GM18520 (cell line): ENCODE measurements around the gene HS2ST1.
A peak's percentile ranks its signal among the peaks of the same experiment; 100 is the strongest.
"Not testable (repeated sequence)": the region's sequence is repeated elsewhere in the genome, so short reads cannot be mapped to it uniquely, and the experiment has no call there.

Source experiments
- ATAC-seq: cut with Tn5 transposase; IDR thresholded peaks from one replicate; pipeline ENCODE4 v1.9.1; 2021; ENCODE audit not compliant: unreplicated experiment

HS2ST1 gene

DNA sequence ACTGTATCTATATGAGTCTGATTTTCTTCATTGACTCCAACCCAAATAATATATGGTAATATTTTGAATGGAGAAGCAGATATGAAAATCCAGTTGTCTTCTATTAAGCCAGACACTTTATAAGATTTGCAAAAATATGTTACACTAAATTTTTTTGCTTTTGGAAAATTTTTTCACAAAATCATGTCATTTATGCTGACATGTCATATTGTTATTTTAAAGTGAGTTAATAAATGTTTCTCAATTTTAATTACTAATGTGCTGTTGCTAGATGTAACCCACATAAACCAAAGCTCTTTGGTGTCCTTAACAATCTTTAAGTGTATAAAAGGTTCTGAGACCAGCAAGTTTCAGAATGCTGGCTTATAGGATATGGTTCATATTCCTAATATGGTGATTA is 142.5 kb downstream of the HS2ST1 start:
- no peak for ATAC-seq

DNA sequence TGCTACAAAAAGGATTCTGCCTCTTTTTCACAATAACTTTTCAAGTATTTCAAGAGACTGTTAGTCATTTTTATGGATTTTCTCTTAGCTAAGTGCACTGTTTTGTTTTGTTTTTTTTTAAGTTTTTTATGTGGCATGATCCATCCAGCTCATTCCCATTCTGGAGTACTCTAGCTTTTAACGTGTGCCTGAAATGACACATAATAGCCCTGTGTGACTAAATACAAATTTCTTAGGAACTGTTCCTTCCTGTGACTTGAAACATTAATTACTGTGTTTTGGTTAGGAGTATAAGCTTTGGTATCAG is 143.9 kb downstream of the HS2ST1 start:
- no peak for ATAC-seq

DNA sequence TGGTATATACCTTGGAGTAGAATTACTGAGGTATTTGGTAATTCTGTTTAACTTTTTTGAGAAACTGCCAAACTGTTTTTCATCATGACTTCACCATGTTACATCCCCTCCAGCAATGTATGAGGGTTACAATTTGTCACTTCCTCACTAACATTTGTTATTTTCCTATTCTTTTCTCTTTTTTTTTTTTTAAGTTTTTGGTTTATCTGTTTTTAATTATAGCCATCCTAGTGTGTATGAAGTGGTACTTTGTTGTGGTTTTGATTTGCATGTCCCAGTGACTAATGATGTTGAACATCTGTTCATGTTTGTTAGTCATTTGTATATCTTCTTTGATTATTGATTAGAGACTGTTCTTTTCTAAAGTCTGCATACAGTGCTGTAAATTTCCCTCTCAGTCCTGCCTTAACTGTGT is 147.3 kb downstream of the HS2ST1 start:
- peak; percentile 77 for ATAC-seq

DNA sequence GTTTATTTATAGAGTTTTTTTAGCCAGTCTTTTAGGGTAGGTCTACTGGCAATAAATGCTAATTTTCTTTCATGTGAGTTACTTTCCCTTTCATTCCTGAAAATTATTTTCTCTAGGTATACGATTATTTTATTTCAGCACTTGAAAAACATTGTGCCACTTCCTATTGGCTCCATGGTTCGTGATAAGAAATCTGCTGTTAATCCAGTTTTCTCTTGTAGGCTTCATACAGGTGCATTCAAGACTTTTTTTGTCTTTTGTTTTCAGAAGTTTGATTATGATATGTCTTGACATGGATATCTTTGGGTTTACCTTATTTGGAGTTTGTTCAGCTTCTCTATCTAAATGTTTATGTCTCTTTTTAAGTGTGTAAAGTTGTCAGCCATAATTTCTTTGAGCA is 148.3 kb downstream of the HS2ST1 start:
- no peak for ATAC-seq

DNA sequence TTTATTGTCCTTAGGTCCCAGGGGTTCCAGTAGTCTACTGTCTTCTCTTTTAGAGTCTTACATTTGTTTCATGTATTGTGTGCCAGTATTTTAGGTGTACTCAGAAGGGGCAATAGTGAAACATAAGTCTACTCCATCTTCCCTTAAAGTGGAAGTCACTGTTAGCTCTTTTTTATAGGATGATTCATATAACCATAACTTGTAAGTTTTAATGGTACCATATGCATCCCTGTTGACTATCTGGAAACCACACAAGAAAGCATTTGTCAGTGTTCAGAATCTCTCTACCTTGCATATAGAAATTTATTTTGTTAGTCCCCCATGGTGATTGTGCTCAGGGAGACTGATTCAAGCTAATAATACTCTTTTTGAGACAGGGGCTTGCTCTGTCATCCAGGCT is 149.9 kb downstream of the HS2ST1 start:
- ATAC-seq, result no peak

DNA sequence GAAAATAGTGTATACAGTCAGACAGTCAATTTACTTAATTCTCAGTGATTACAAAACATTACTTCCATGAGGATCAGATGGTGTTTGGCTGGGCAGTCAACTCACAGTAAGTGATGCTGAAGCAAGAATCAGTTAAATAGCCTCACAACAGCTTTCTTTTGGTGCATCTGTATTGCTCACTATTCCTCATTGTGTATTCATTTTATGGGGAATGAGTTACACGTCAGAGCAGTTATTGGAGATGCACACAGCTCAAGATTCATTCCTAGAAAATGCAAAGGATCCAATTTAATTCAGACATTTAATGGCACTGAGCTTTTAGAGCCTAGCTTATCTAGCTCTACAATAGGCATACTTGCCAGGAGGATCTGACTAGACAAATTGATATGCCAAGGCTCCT is 150.6 kb downstream of the HS2ST1 start:
- ATAC-seq, result no peak

DNA sequence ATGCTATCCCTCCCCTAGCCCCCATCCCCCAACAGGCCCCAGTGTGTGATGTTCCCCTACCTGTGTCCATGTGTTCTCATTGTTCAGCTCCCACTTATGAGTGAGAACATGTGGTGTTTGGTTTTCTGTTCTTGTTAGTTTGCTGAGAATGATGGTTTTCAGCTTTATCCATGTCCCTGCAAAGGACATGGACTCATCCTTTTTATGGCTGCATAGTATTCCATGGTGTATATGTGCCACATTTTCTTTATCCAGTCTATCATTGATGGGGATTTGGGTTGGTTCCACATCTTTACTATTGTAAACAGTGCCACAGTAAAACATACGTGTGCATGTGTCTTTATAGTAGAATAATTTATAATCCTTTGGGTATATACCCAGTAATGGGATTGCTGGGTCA is 152.3 kb downstream of the HS2ST1 start:
- ATAC-seq, result not testable (repeated sequence)

DNA sequence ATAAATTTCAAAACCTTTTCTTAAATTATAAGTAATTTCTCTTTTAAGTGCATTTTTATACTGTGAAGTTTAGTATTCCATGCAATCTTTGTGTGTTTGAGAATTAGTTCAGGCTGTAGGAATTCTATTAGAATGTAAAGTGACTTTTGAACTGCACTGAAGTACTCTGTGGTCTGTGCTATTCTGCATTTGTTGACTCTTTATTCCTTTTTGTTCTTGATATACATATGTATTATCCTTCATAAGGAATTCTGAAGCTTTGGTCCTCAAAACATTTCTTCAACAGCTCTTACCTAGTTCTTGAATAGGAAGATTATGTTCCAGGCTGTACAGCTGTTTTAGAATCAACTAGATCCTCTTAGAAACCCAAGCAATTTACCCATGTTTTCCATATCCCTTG is 158.0 kb downstream of the HS2ST1 start:
- no peak for ATAC-seq

DNA sequence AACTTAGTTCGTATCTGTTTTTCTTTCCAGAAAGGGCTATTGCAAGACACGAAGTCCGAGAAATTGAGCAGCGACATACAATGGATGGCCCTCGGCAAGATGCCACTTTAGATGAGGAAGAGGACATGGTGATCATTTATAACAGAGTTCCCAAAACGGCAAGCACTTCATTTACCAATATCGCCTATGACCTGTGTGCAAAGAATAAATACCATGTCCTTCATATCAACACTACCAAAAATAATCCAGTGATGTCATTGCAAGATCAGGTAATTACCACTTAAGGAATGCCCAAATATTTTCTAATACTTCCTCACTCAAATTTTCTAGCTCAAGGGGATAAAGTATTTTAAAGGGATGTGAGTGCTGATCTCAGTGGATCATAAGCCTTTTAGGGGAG is 158.5 kb downstream of the HS2ST1 start:
- ATAC-seq, result no peak

DNA sequence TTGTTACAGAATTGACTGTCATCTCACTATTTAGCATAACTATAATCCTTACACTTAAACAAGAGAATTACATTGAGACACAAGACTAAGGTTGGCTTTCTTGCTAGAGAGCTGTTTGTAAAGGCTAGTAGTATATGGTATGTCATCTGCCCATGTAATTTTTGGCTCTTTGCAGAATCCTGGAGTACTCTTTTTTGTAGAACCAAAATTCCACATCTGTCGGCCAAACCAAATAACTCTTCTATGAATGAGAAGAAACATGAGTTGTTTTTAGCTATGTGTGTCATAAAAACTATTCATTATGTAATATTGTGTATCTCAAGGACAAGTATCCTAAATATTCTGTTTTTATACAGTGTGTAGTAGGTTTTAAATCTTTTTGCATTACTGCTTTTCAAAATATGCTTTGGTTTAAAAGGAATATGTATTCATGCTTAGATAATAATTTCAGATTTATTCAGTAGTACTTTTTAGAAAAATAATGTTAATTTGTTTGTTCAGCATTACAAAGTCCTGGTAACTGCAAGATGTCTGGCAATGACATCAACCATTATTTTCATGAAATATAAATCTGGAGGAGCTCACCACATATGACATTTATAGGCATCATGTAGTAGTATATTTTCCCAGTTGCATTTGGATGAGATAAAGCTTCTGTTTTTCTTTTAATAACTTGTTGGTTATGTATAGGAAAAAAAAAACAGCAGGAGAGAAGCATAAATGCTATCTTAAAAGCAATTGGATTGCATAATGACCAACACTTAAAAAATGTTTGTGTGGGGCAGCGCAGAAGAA is 159.8 kb downstream of the HS2ST1 start:
- ATAC-seq, result no peak

DNA sequence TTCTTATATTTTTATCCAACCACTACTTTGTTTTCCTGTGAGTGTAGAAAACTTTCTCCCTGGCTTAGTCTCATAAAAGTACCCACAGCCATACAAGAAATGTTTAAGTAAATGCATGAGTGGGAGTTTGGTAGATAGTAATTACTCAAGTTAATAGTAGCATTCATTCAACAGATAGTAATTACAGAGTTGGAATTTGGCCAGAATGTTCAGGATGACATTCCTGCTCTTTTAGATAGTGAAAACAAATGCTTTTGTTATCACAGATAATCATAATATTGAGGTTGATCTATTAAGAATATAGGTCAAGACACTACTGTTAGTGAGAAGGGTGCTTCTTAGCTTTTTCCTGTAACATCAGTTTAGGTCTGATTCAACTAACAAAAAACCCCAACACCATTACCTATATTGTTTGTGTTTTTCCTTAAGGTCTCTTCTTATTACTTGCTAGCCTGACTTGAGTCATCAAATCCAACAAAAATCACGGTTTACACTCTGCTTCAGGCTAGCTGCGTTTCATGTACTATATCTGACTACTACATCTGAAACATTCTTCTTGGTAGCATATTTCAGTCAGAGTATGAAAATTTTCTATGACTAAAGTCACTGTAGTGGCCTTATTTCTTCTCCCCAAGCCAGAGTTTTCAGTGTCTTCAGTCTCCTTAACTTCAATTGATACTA is 163.7 kb downstream of the HS2ST1 start:
- ATAC-seq, result no peak

DNA sequence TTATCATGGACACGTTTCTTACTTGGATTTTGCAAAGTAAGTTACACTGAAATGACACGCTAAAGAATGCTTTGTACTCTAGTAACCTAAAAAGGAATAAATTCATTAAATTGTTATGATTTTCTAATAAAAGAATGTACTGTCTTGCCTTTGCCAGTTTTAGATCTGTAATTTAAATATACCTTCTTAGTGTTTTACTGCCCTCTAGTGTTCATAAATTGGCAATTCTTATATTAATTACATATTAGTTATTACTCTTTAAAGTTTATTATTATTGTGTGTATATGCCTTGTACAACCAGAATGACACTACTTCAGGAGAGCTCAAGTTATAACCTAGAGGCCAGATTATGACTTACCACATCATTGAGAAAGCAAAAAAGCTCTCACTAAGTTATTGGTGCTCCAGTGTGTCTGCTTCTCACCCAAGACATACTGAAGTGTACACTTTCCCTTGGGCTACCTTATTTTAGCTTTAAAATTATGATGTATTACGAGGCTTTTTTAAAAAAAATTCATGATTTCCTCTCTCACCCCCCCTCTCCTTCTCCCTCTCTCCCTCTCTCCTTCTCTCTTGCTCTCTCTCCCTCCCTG is 169.9 kb downstream of the HS2ST1 start:
- ATAC-seq, result no peak

DNA sequence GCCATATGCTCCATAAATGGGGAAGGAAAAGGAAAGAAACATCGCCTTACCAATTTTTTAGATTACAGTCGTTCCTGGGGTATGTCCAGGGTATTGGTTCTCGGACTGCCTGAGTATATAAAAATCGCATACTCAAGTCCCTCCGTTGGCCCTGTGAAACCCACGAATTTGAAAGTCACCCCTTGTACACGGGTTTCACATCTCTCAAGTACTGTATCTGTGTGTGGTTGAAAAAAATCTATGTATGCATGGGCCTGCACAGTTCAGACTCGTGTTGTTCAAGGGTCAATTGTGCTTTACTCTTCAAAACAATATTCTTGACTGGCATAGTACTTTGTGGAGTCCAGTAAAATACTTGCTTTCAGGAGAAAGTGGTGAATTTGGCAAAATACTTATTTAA is 171.7 kb downstream of the HS2ST1 start:
- ATAC-seq, result no peak

DNA sequence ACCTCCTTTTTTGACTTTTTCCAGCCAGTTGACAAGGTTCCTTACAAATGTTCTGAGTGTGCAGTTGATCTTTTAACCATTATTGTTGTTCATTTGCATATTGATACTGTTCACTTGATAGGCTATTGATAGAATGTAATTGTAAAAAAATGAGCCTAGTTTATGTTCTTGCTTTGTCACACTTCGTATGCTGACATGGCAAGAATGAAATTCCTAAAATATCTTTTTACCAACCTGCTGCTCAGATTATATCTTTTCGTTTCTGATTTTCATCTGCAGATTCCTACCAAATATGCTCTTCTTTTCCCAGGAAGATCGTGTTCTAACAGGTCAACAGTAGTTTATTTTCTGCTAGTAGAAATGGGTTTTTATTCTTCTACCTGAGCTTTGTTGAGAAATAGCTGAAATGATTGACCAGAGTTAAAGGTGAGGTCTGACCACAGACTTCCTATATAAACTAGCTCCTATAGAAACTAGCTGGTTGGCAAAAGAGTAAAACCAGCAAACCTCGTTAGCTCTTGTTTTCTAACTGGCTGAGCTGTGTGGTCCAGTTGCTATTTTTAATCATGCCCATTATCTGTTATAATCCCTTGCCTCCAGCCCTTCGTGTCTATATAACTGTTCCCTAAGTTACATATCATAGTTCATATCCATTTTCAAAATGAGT is 174.8 kb downstream of the HS2ST1 start:
- ATAC-seq, result no peak

DNA sequence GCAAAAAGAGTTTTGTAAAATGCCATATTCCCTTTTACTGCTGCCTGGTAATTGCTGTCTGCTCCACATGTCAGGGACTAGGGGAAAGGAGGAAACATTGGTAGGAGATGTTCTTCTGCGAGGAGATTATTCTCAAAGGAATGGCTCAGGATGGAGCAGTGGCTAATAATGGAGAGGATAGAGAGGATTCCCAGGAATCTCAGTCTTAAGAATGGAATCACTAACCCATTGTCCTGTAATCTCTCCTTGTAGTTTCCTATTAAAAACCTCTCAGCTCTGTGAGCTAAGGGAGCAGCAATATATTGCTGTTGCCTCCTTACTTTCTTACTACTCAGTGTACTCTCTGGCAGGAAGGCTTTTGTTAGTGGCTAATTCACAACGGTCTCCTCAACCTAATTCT is 175.4 kb downstream of the HS2ST1 start:
- no peak for ATAC-seq

DNA sequence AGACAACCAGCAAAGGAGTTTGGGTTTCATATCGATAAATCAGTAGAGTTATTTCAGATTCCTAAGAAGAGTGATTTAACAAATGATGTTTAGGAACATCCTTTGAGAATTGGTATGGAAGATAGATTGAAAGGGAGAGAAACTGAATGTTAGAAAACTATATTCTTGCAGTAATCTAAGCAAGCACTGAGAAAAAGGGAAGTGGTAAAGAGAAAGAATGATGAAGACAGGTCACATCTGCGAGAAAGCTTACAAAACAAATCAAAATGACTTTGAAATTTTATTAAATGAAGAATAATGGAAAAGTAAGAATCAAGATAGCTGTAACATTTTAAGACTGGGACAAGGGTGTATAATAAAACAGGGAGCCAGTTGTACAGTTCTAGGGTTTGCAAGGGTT is 177.0 kb downstream of the HS2ST1 start:
- no peak for ATAC-seq

DNA sequence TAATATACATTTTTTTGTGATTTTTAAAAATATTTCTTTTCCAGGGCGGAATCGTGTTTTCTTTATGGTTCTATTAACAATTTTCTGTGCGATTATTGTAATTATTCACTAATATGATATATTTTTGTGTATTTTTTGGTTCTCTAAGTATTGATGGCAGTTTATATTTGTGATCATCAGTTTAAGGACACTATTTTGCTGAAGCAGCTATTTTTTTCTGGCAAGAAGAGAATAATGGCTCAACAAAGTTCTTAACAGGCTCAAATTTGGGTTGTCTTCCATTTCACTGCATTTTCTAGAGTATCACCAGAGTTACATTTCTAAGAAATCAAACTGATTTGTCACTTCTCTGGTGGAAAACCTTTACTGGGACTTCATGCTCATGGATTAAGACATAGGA is 178.4 kb downstream of the HS2ST1 start:
- ATAC-seq, result no peak

DNA sequence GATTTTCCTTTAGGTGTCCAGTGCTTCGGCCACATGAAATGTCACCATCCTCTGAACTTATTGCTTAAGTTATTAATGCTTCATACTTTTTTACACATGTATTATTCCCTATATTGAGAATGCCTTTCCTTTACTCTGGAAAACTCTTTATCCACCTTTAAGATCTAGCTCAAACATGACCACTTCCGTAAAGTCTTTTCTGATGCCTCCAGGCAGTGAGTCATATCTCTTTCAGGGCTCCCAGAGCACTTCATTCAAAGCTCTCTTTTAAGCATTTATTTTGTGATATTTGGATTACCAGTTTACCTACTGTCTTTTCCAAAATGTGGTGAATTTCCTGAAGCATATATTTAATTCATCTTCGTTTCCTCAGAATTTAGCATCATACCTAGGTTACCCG is 178.9 kb downstream of the HS2ST1 start:
- no peak for ATAC-seq

DNA sequence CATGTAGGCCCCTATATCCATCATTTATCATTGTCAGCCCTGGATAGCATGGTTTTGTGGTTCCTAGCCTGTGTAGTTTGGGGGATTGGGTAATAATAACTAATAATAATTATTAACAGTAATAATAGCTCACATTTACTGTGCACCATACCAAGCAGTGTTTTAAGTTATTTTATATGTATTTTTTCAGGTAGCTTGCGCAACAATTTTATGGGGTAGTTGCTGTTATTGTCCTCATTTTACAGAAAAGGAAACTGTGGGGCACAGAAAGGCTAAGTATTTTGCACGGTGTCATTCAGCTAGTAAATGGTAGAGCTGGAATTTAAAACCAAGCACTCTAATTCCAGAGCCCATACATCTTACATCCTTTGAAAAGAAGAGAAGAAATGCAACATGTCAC is 179.8 kb downstream of the HS2ST1 start:
- ATAC-seq, result no peak

DNA sequence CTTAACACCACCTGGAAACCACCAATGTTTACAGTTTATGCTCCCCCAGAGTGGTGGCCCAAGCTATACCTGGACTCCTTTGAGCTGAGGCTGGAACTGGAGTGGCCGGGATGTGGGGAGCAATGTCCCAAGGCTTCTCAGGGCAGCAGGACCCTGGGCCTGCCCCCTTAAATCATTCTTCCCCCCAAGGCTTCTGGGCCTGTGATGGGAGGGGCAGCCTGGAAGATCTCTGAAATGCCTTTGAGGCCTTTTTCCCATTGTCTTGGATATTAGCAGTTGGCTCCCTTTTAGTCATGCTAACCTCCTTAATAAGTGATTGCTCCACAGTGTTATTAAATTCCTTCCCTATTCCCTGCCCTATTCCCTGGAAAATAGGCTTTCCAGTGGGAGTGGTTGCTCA is 185.8 kb downstream of the HS2ST1 start:
- ATAC-seq, result no peak

DNA sequence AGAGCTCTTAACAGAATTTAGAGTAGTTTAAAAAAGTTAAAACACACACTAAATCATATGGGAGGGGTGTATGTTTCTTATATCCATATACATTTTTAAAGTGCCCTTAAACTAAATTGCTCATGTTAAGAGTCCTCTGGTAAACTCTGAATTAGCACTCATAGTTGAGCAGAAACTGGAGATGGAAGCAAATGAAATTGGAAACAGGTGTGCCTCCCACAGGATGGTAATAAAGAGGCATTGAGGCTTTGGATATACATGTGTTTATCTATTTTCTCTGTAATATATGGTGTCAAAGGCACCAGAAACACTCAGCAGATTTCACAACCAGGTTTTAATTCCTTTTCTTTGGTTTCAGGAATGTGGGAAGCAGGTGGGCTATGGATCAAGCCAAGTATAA is 188.6 kb downstream of the HS2ST1 start:
- ATAC-seq, result no peak

DNA sequence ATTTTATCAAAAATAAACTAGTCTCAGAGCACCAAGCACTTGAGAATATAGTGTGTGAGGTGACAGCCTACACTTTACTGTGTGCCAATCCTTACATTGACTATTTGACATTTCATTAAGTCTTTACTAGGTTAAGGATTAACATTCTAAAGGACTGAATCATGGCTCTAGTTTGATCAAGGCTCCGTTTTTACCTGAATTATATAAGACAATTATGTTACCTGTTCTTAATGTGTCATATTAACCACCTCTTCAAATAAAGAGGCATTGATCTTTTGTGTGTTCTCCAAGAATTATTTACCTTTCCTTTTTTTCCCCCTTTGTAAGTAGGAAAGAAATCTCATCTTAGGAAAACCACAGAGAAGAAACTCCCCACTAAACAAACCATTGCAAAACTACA is 189.7 kb downstream of the HS2ST1 start:
- ATAC-seq, result no peak
